GM19240 (cell line): ENCODE results near the gene NPIPA2.
"Not testable (repeated sequence)": the region's sequence is repeated elsewhere in the genome, so short reads cannot be mapped to it uniquely, and the experiment has no call there.

Experiments used
- DNase-seq: peaks from one replicate; pipeline ENCODE4 v3.0.0; 2011; ENCODE audit warnings: low spot score; ENCODE audit not compliant: insufficient read length

NPIPA2 gene

DNA sequence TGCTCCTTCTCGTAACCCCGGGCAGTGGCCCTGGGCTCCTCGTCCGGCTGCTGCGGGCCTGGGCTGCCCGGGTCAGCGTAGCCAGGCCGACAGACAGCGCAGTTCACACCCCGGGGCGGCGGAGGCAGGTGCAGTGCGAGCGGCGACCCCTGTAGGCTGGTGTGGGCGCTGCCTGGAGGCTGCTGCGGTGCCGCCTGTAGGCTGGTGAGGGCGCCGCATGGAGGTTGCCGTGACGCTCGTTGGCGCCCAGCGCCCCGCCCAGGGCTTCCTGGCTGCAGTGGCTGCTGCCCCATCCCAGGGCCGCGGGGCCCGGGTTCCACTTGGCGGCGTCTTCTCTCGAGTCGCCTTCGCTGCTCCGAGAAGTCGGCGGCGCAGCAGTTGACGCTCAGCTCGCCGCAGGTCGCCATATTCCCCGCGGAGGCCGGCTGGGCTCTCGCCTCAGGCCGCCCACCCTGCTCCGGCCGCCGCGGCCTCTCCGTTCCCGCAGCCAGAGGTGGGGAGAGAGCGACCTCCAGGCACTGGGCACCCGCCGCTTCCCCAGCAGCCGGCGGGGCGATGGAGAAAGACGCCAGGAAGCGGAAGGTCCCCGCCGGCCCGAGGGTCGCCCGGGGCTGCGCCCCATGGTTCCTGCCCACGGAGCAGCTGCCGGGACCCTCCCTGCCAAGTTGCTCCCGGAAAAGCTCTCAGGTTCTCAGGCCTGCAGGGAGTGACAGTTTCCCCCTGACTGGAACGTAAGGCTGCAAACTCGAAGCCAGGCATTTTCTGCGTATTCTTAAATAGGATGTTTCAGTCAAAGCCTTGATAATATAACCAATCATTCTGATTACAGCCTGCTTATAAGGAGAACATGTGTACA, at the start of gene NPIPA2:
TSS of gene NPIPA2 (plus strand) at position 261 of the 856 bp plus-strand sequence. CDS start 5,533 bp downstream, outside the sequence.
- DNase-seq, result not testable (repeated sequence)

DNA sequence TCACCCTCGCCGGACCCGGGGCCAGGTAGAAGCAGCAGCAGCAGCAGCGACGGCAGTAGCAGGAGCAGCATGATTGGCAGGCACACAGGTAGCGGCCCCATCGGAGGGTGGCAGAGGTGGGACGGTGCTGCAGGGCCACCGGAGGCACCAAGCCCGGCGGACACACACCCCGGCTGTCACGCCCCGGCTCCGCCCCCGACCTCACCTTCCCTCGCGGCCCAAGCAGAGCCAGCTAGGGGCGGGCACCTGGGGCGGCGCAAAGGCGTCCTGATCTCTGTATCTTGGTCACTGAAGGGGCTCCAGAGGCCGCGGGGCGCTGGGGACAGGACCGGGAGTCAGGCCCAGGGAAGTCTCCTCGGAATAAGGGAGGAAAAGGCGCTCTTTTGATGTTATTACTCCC, 48.2 kb upstream of the NPIPA2 start, which contains the start of gene PLA2G10:
TSS of gene PLA2G10 (minus strand) at position 180 of the 400 bp plus-strand sequence. CDS start at position 101, 79 bp downstream.
- DNase-seq, result not testable (repeated sequence)

DNA sequence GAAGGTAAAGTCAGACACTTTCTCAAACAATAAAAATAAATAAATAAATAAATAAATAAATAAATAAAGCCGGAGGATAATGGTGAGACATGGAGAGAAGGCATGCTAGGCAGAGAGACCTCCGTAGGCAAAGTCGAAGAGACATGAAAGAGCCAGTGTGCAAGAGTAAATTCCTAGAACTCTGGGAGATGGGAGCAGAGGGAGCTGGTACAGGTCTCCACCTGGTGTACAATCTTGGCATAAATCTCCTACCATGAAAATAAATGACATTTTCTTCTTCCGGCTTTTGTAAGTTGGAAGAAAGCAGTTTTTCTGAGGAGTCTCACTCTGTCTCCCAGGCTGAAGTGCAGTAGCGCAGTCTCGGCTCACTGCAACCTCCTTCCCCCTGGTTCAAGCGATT, 40.5 kb upstream of the NPIPA2 start:
- DNase-seq, result not testable (repeated sequence)

DNA sequence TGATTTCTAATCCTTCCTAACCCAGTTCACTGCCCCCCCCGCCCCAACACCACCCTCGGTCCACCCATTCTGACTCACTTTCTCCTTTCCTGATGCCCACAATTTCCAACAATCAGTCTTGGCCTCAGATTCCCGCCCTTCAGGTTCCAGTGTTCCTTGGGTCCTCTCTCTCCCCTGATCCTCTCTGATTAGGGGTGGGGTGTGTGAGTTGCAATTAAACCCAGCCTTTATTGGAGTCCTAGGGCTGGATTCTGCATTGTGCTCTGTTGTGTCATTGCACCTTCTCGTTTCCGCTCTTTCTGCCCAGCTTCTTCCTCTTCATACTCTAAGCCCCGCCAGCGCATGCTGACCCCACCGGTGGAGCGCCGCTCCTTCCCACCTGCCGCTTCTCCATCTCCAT, 39.7 kb upstream of the NPIPA2 start:
- DNase-seq, result not testable (repeated sequence)

DNA sequence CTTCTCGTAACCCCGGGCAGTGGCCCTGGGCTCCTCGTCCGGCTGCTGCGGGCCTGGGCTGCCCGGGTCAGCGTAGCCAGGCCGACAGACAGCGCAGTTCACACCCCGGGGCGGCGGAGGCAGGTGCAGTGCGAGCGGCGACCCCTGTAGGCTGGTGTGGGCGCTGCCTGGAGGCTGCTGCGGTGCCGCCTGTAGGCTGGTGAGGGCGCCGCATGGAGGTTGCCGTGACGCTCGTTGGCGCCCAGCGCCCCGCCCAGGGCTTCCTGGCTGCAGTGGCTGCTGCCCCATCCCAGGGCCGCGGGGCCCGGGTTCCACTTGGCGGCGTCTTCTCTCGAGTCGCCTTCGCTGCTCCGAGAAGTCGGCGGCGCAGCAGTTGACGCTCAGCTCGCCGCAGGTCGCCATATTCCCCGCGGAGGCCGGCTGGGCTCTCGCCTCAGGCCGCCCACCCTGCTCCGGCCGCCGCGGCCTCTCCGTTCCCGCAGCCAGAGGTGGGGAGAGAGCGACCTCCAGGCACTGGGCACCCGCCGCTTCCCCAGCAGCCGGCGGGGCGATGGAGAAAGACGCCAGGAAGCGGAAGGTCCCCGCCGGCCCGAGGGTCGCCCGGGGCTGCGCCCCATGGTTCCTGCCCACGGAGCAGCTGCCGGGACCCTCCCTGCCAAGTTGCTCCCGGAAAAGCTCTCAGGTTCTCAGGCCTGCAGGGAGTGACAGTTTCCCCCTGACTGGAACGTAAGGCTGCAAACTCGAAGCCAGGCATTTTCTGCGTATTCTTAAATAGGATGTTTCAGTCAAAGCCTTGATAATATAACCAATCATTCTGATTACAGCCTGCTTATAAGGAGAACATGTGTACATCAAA, 38.9 kb upstream of the NPIPA2 start, which contains the start of gene NPIPA3:
TSS of gene NPIPA3 (plus strand) at position 256 of the 856 bp plus-strand sequence. CDS start 5,533 bp downstream, outside the sequence.
- DNase-seq, result not testable (repeated sequence)

DNA sequence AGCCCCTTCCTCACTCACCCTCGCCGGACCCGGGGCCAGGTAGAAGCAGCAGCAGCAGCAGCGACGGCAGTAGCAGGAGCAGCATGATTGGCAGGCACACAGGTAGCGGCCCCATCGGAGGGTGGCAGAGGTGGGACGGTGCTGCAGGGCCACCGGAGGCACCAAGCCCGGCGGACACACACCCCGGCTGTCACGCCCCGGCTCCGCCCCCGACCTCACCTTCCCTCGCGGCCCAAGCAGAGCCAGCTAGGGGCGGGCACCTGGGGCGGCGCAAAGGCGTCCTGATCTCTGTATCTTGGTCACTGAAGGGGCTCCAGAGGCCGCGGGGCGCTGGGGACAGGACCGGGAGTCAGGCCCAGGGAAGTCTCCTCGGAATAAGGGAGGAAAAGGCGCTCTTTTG, 9.1 kb upstream of the NPIPA2 start:
- DNase-seq, result not testable (repeated sequence)

DNA sequence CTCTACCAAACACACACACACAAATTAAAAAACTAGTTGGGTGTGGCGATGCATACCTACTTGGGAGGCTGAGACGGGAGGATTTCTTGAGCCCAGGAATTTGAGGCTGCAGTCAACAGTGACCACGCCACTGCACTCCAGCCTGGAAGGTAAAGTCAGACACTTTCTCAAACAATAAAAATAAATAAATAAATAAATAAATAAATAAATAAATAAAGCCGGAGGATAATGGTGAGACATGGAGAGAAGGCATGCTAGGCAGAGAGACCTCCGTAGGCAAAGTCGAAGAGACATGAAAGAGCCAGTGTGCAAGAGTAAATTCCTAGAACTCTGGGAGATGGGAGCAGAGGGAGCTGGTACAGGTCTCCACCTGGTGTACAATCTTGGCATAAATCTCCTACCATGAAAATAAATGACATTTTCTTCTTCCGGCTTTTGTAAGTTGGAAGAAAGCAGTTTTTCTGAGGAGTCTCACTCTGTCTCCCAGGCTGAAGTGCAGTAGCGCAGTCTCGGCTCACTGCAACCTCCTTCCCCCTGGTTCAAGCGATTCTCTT, 1.4 kb upstream of the NPIPA2 start:
- not testable (repeated sequence) for DNase-seq

DNA sequence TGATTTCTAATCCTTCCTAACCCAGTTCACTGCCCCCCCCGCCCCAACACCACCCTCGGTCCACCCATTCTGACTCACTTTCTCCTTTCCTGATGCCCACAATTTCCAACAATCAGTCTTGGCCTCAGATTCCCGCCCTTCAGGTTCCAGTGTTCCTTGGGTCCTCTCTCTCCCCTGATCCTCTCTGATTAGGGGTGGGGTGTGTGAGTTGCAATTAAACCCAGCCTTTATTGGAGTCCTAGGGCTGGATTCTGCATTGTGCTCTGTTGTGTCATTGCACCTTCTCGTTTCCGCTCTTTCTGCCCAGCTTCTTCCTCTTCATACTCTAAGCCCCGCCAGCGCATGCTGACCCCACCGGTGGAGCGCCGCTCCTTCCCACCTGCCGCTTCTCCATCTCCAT, 539 bp upstream of the NPIPA2 start:
- DNase-seq, result not testable (repeated sequence)

DNA sequence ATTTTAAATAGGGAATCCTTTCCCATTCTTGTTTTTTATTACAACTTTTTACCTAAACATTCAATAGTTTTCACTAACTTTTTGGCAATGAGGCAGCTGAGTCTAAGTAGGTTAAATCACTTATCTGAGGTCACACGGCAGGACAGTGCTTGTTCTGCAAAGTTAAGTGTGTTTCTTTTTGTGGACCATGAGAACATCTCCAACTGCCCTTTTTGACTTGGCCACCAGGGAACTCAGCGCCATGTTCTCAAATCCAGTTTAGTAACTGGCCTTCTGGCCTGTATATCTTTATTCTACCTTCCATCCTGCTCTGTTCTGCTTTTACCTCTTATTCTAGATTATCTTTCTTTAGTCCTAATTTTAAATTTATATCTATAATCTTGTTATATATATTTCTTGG, 31.3 kb downstream of the NPIPA2 start:
- not testable (repeated sequence) for DNase-seq

DNA sequence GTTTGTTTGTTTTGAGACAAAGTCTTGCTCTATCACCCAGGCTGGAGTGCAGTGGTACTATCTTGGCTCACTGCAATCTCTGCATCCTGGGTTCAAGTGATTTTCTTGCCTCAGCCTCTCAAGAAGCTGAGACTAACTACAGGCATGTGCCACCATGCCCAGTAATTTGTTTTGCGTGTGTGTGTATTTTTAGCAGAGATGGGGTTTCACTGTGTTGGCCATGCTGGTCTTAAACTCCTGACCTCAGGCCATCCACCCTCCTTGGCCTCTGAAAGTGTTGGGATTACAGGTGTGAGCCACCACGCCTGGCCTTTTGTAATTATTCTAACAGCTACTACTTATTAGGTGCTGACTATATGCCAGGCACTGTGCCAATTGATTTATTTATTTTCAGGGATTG, 33.3 kb downstream of the NPIPA2 start:
- not testable (repeated sequence) for DNase-seq

DNA sequence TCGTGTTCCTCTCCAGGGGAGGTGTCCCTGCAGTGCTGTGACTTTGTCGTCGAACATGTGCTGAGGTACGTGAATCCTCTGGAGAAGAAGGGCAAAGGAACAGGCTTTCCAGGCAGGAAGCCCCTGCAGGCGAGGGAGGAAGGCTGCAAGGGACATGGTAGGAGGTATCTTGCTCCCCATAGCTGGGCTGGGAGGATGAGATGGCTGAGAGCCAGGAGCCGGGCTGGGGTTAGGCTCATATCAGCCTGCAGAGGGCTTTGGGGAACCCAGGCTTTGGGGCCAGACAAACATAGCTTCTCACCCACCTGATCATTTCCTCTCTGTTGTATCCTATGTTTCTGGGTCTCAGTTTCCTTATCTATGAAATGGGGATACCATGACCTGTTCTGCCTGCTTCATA, 34.4 kb downstream of the NPIPA2 start:
- not testable (repeated sequence) for DNase-seq

DNA sequence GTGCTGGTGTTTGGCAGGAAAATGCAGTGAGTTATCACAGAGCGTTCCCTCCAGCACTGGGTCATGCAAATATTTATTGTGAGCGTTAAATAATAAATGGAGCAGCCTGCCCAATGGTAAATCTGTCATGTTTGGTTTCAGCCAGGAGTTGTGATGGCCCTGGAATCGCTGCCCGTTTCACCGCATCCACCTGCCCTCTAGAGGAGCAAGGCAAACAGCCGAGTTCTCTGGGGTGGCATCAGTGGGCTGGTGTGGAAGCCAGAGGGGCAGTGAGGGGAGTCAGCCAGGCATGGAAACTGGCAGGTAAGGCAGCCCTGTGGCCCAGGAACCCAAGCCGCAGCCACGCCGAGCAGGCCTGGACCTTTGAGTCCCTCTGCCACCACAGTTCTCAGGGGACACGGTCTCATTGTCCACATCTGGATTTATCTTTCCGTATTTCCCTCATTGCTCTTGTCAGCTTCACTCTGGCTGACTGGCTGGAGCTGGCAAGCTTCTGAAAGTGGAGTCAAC, 37.1 kb downstream of the NPIPA2 start:
- not testable (repeated sequence) for DNase-seq

DNA sequence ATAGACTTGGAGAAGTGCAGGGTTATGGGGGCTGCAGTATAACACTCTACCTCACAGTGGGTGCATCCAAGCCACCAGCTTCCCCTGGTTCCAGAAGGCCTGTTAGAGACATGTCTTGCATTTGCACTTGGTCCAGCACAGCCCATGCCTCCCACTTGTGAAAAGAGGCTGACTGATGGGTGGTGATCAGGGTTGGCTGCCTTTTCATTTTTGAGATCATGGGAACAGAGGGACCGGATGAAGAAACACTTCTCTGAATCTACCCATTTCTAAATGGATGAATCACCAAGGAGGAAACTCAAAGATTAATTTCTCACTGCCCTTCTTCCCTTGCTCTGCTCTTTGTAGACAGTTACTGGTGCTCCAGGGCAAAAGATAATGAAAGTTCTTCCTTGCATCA, 43.8 kb downstream of the NPIPA2 start:
- DNase-seq, result not testable (repeated sequence)

DNA sequence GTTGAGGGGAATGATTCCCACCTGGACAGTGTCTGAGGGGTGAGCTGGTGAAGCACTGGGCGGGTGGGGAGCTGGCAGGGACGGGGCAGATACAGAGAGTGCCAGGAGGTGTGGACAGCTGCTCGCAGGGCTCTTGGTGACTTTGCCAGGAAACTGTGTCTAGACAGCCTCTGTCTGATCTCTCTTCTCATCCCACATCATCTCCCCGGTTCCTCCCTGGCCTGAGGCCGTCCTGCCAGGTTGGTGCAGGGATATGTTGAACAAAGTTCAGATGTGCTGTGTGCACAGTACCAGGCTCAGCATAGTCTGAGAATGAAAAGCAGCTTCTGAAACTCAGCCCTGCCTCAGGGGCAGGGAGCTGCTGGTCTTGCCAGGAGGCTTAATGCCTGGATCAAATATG, 47.2 kb downstream of the NPIPA2 start:
- not testable (repeated sequence) for DNase-seq

DNA sequence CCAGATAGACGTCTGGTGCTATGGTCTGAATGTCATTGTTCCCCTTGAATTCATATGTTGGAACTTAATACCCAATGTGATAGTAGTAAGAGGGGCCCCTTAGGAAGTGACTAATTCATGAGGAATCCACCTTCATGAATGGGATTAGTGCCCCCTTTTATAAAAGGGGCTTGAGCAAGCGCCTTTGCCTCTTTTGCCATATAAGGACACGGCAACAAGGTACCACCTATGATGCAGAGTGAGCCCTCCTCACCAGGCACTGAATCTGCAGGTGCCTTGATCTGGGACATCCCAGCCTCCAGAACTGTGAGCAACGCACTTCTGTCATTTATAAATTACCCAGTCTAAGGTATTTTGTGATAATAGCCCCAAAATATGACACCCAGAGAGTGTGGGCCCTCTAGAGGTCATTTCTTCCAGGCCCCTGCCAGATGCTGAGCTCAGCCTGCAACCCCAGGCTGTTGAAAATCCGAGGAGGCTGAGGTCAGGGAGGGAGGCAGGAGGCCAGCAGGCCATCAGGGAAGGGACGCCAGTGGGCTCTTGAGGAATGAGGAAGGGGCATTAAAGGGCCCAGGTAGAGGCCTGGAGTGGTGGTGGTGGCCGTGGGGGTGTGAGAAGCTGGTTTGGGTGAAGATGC, 48.1 kb downstream of the NPIPA2 start:
- not testable (repeated sequence) for DNase-seq

DNA sequence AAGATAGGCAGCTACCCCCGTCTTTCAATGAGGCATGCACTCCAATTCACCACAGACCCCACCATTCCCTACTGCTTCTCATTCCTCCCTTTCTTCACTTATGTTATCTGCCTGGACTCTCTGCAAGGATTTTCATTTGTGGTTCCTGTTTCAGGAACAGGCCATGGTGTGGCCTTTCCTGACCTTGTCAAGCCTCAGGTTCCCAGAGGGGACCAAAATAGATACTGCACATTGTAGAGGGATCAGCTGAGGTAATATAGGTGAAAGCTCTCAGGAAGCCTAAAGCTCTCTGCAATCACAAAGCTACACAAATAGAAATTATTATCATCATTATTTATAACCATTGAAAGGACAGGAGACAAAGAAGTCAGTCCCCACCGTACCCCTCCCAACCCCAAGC, 50.6 kb downstream of the NPIPA2 start:
- DNase-seq, result not testable (repeated sequence)

DNA sequence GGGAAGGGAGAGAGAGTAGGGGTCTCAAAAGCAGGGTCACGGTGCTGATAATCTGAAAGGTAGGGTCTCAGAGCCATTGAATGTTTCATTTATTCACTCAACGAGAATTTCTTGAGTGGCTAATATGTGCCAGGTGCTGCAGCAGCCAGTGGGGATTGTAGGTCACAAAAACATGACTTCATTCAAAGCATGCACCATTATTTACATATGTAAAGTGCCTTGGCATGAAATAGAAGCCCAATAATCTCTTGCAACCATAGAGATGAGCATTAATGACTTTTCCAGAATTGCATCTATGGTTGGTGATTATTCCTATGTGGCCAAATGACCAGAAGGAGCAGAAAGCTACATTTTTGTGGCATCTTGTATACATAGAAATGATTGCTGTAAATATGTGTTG, 55.2 kb downstream of the NPIPA2 start:
- DNase-seq, result not testable (repeated sequence)

DNA sequence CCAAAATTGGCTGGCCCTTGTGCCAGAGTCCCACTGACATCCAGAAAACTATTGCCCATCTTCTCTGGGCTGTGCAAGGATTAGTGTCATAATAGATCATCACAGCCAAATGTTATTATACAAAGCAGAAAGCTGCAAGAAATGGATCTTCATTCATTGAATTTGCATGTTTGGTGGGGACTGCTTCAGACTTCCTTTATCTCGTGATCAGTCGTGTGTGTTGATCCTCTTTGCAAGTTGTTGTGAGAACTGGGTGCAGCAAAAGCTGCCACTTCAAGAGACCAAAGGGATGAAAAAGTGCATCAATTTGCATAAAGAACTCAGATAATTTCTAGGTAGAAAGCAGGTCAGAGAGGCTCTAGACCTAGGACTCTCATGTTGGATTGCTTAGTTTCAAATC, 61.2 kb downstream of the NPIPA2 start:
- not testable (repeated sequence) for DNase-seq

DNA sequence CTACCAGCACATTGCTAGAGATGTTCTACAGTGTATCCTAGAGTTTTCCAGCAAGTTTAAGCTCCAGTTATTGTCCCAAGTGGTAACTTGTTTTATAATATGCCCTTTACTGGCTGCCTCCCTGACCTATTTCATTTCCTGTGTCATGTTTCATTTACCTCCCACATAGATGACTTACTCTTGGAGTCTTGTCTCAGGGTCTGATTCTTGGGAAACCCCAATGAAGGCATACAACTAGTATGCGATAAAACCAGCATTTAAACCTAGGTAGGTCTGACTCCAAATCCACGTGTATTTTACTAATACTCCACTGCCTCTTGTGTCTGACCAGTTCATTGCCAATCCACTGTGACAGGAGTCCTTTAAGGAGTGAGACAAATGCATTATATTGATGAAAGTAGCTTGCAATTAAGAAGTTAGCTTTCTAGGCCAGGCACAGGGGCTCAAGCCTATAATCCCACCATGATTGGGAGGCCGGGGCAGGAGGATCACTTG, 64.9 kb downstream of the NPIPA2 start:
- DNase-seq, result not testable (repeated sequence)

DNA sequence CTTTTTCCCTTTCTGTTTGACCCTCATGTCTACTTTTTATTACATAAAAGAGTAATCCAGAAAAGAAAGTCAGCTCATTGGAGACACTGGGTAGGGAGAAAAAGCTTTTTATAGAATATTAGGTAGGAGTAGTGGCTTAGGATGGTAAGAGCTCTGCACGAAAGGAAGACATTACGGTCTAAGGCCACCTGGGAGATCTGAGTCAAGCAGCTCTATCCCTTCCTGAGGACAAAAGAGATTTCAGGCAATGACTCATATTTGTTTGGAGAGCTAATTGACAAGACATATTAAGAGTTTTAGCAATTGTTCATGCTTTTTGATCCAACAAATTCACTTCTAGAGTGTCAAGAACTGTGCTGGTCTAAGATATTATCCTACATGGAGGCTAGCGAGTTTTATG, 71.6 kb downstream of the NPIPA2 start:
- not testable (repeated sequence) for DNase-seq
